Measurements from ENCODE around the gene LMLN.
"Not testable (repeated sequence)": the region's sequence is repeated elsewhere in the genome, so short reads cannot be mapped to it uniquely, and the experiment has no call there.

The LMLN gene

DNA sequence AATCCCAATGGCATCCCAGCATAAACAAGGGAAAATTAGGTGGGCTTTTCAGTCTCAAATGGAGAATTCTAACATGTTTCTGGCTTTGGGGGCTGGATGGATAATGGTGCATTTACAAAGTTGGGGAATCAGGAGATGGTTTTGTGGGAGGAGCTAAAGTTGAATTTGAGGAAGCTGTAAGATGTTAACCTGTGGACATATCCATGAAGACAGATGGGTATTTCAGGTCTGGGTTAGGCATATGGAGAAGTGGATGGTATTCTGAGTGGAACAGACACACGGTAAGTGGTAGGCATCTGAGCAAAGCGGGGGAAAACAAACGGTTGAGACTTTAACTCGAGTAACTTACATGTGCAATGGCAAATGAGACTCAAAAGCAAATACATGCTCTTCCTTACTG is 1.7 kb upstream of the LMLN start:
- no peak for DNase-seq

DNA sequence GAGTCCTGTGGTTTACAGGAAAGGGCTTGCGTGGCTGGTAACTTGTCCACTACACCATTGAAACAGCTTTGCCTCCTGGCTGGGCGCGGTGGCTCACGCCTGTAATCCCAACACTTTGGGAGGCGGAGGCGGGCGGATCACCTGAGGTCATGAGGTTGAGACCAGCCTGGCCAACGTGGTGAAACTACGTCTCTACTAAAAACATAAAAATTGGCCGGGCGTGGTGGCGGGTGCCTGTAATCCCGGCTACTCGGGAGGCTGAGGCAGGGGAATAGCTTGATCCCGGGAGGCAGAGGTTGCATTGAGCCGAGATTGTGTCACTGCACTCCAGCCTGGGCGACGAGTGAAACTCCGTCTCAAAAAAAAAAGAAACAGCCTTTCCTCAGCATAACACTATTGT is 1.2 kb upstream of the LMLN start:
- not testable (repeated sequence) for DNase-seq

DNA sequence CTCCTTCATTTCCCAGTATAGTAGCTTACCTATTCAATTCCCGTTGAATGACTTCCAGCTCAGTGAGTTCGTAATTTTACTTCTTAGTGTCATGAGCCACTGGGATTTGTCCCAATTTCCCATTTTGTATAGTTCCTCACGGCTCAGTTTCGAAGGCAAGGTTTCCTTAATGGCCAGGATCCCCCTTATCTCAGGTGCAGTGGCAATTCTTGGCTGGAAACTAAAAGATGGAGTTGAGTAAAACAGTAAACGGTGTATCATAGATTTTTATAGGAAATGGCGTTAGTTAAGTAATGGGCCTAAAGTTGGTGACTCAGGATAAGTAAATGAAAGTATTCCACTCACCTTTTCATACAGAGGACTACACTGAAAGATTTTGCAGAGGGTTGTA is 522 bp upstream of the LMLN start:
- no peak for DNase-seq

DNA sequence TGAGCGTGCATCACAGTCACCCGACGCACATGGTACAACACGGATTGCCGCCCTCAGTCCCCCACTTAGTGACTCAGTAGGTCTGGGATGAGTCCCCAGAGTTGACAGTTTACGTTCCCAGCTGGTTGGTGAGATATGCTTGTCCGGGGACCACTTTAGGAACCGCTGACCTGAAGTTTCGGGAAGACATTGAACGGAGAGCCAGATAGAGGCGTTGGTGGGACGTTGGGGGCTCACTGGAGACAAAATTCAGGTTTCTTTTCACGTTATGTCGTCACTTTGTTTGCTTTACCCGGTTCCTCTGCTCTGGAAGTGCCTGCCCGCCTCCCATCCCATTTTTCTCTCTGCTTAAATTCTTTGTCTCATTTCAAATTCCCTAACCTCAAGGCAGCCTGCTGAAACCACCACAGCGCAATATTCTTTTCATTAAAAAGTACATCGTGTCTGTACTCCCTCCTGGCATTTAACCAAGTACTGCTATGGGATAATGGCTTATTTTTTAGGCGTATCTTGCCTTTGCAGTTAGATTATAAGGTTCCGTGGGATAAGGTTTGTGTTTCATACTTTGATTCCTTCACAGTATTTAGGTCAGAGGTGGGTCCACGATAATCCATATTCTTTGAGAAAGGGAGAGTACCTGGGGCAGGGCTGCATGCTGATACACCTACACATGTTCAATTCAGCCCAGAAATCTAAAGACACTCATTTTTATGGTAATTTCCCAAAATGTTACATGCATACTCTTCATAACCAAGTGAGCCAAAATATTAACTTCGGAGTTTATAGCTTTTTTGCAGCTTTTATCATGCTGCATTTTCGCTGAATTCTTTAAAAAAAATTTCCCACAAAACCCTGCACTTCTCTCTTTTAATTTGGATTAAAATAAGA is 921 bp downstream of the LMLN start:
- DNase-seq = no peak

DNA sequence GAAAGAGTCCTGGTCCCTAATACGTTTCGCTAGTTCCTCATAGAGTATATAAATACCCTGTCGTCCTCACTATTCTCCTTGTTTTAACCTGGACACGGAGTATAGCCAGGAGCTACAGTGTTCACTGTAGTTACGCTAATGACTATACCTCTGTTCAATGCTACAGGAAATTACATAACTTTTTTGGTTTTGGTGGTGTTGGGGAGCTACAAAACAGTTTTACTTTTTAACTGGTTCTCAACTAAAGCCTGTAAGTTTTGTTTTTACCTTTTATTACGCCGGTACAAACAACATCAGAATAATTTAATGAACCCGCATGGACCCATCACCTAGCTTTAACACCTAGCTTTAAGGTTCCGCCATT is 1.5 kb downstream of the LMLN start:
- no peak for DNase-seq

DNA sequence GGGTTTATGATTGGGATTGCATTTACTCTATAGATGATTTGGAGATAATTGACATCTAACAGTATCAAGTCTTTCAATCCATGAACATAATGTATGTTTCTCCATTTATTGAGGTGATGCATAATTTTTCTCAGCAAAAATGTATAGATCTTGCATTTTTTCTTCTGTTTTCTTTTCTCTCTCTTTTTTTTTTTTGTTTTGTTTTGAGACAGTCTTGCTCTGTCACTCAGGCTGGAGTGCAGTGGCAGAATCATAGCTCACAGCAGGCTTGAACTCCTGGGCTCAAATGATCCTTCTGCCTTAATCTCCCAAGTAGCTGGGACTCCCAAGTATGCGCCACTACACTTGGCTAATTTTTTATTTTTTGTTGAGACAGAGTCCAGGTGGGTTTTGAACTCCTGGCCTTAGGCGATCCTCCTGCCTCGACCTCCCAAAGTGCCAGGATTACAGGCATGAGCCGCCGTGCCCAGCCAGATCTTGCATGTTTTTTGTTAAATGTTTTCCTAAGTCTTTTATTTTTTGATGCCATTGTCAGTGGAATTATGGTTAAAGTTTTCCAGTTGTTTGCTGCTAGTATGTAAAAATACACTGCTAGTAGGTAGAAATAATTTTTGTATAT is 3.1 kb downstream of the LMLN start:
- no peak for DNase-seq

DNA sequence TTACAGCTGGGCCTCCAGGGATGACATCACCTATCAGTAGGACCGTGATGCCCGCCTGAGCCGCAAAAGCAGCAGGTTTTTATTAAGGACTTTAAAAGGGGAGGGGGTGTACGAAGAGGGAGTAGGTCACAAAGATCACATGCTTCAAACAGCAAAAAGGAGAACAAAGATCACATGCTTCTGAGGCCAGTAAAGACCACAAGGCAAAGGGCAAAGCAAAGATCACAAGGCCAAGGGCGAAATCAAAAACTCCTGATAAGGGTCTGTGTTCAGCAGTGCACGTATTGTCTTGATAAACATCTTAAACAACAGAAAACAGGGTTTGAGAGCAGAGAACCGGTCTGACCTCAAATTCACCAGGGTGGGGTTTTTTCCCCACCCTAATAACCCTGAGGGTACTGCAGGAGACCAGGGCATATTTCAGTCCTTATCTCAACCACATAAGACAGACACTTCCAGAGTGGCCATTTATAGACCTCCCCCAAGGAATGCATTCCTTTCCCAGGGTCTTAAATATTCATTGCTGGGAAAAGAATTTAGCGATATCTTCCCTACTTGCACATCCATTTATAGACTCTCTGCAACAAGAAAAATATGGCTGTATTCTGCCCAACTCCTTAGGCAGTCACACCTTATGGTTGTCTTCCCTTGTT is 7.4 kb downstream of the LMLN start:
- DNase-seq = not testable (repeated sequence)

DNA sequence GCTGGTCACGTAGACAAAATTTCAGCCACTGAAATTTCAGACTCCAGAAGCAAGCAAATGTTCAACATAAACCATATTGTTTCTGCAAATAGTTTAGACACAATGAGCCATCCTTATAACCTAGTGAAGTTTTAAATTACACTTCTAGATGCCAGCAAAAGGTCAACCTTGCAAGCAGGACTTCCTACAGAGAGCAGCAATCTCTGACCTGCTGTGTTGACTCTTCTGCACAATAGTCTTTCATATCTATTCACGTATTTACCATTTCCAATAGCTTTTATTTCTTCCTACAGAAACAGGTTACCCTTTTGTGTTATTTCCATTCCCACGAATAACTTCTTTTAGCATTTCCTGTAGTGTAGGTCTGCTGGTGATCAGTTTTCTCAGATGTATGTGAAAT is 10.6 kb downstream of the LMLN start:
- DNase-seq = no peak

DNA sequence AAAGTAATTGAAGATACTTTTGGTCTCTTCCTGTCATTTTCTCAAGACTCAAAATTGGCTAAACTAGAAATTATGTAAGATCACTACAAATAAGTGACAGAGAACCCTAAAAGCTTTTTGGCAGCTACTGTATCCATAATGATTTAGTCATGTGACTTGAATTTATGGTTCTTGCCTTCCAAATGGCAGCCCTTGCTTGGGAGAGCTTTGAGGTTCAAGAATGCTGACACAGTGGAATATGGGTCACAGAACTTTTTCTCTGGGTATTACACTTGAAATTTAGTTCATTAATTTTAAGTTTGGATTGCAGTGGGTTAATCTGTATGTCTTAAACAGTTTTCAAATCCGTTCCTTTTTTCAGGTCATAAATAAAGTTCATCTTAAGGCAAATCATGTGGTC is 14.0 kb downstream of the LMLN start:
- no peak for DNase-seq

DNA sequence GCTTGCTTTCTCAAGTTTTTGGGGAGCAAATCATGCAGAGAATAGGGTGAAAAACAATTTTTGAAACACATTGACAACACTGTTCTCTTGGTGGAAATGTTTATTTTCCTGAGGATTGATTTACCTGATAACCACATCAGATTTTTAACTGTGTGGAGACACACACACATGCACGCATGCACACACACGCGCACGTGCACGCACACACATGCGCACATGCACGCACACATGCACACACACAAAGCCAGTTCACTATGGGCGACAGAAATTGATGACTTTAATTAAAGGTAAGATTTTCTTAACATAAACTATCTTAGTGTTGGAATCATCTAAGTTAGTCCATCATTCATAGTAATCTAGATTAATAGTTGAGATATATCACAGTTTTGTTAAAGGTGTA is 15.3 kb downstream of the LMLN start:
- no peak for DNase-seq

DNA sequence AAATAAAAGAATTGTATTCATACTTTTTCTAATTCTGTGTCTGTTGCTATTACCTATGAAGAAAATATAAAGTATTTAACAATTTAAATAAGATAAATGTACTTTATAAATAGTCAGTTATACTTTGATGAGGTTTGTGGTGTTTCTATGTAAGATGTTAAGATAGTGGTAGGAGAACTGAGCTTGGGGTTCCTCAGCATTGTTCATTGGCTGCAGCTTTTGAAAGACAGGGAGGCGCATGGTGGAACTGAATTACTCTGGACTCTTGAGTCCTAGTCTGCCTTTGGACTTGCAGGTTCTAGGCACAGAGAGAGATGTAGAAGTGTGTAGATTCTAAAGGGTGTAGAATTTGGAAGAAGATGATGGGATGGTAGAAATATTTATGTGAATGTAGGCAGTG is 23.1 kb downstream of the LMLN start:
- DNase-seq = no peak

DNA sequence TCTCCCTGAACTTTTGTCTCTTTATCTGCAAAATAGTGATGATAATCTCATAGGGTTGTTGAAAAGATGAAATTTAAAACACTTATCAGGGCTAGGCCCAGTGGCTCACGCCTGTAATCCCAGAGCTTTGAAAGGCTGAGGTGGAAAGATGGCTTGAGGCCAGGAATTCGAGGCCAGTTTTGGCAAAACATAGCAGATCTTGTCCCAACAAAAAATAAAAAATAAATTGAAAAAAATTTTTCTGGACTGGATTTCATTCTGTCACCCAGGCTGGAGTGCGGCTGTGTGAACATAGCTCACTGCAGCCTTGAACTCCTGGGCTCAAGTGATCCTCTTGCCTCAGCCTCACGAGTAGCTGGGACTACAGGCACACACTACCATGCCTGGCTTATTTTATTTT is 29.6 kb downstream of the LMLN start:
- DNase-seq = no peak

DNA sequence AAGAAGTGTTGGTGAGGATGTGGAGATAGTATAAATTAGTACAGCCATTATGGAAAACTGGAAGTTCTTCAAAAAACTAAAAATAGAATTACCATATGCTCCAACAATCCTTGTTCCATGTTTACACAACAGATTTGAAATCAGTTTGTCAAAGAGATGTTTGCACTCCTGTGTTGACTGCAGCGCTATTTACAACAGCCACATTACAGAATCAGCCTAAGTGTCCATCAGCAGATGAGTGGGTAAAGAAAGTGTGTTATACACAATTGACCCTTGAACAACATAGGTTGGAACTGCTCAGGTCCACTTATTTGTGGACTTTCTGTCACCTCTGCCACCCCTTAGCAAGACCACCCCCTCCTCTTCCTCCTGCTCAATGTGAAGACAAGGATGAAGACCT is 34.7 kb downstream of the LMLN start:
- no peak for DNase-seq

DNA sequence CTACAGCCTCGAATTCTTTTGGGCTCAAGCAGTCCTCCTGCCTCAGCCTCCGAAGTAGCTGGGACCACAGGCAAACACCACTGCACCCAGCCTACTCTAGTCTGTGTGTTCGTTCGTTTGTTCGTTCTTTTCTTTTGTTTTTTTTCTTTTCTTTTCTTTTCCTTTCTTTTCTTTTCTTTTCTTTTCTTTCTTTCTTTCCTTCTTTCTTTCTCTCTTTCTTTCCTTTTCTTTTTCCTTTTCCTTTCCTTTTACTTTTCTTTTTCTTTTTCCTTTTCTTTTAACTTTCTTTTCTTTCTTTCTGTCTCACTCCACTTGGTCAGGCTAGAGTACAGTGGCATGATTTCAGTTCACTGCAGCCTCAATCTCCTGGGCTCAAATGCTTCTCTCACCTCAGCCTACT is 36.8 kb downstream of the LMLN start:
- no peak for DNase-seq

DNA sequence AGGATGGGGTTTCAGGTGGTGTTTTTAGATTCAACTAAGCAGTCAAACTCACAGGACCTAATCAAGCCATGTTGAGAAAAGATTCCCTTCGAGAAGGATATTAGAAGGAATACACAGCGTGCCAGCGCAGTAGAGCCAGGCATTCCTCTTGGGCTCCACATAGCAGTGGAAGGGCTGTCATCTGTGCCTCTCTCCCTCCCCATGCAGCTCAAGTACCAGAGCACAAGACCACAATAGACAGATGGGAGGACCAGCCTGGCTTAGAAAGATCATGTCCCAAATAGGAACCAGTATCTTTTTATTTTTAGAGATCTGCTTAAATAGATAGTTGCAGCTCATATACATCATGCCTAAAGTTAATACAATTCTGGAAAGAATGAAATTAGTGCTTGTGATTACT is 37.9 kb downstream of the LMLN start:
- DNase-seq = no peak

DNA sequence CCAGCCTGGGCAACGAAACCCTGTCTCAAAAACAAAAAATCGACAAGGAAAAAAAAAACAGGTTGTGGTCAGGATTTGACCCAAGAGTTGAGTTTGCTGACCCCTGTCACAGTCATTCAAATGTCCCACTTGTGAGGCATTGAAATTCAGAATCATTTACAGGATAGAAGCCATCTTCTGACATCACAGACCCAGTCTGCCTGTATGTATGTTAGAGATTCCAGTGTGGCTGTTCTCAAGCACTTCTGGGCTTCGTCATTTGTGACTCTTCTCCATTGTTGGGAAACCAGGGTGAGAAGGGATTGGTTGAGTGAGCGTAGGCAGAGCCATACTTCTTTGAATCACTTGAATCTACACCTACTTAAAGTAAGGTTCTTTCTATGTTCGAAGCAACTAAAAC is 57.1 kb downstream of the LMLN start:
- no peak for DNase-seq

DNA sequence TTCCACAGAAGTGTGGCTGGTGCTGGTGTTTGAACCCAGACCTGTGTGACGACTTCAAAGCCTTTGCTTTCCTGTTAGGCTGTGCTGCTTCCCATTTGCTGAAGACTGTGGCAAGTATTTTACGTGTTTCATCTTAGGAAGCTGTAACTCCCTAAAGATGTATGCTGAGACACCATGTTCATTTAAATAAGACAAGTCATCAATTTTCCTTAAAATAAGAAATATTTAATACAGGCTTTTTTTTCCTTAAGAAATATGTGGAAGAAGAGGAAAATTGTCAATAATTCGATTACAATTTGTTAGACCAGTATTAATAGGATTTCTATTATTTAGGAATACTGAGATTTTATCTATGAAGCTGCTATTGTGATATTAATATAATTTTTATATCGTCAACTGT is 58.4 kb downstream of the LMLN start:
- DNase-seq = no peak

DNA sequence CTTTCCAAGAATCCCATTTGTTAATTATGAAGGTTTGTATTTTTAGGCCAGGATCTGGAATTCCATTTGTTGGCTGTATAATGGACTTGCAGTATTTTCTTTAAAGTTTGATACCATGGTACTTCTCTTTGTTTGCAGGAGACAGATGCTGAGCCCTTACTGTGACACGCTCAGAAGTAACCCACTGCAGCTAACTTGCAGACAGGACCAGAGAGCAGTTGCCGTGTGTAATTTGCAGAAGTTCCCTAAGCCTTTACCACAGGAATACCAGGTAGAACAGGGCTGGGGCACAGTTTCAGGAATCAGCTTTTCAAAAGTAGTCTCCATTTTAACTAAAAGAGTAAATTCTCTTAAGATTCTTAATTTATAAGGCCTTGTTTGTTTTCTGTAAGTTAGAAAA is 59.1 kb downstream of the LMLN start:
- no peak for DNase-seq

DNA sequence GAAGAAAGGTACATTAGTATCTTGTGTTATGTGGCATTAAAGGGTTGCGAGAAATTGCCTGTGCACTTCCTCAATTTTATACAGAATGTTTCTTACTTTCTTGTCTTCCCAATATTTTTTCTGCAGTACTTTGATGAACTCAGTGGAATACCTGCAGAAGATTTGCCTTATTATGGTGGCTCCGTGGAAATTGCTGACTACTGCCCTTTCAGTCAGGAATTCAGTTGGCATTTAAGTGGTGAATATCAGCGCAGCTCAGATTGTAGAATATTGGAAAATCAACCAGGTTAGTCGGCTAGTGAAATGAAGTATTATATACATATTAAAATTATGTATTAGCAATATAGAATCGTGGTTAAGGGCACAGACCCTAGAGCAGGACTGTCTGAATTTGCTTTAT is 61.3 kb downstream of the LMLN start:
- no peak for DNase-seq

DNA sequence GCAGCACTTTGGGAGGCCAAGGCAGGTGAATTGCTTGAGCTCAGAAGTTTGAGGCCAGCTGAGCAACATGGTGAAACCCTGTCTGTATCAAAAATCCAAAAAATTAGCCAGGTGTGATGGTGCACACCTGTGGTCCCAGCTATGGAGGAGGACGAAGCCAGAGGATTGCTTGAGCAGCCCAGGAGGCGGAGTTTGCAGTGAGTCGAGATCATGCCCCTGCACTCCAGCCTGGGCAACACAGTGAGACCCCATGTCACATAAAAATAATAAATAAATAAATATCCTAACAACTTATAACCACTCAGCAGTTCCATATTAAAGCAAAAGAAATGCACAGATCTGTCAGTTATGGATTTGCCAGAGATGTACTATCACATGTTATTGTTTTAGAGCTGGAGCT is 62.6 kb downstream of the LMLN start:
- no peak for DNase-seq

DNA sequence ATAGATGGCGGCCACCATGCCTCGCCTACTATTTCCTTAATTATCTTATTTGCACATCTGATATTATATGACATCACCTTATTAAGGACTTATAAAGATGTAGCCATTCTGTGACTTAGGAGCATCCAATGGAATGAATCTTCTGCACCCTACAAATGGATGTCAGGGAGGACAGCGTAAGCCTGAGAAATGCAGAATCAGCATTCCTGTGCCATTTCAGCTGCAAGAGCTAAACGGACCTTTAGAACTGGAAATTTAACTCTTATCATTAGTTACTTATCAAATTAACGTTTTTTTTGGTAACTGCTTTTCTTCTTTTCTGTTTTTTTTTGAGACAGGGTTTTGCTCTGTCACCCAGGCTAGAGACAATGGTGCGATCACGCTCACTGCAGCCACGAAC is 65.6 kb downstream of the LMLN start:
- no peak for DNase-seq

DNA sequence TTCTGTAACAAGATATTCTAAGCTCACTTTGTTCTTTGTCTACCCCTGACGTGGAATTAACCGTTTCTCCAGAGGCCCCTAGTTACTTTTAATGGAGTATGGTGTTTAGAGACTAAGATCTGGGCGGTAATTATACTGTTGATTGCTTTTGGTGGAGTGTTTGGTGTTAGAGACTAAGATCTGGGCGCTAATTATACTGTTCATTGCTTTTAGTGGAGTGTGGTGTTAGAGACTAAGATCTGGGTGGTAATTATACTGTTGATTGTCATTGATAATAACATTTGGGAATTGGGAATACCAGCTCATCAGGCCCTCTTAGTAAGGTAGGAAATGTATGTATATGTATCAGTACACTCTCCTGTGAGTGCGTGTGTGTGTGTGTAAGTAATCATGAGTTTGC is 66.6 kb downstream of the LMLN start:
- no peak for DNase-seq

DNA sequence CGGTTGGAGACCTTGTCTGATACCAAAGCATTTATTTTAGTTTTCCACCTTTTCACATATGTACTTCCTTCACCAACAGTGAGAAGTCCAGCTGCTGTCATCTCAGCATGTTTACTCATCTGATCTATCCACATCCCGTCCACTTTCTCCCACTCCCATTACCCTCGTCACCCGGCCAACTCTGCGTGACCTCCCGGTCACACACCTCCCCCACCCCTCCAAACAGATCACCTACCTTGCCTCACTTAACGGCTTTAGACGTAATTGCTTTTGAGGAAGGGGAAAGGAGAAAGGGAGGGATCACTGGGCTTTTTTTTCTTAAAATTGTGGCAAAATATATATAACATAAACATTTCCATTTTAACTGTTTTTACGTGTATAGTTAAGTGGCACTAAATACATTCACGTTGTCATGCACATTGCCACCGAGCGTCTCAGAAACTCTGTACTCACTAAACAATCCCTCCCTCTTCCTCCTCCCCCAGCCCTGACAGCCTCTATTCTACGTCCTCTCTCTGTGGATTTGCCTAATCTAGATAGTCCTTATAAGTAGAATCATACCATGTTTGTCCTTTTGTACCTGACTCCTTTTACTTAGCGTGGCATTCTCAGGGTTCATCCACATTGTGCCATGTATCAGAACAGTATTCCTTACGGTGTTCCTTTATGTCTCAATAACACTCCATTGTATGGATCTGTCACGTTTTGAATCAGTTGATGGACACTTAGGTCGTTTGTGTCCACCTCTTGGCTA is 67.2 kb downstream of the LMLN start:
- no peak for DNase-seq

All from activated gamma-delta T cell treated with Interleukin-2 at 50 U/mL for 16 hours (primary cell).